ENCODE measurements around the gene BCL2.

BCL2 gene

GRCh38 chr18:63329431-63330145, 10.0 kb upstream of the BCL2 start:
- in situ Hi-C loops (cut with MboI; ENCODE audit: low sequenced_read_pairs), result no loop called here

- in situ Hi-C loops (cut with MboI; ENCODE audit: low sequenced_read_pairs), result no loop called here
Observed at GRCh38 chr18:63326011-63326410, 6.4 kb upstream of the BCL2 start.

GRCh38 chr18:63325086-63325686, 5.6 kb upstream of the BCL2 start:
- in situ Hi-C loops (cut with MboI; ENCODE audit: low sequenced_read_pairs), result no loop called here

GRCh38 chr18:63322908-63323634, 3.5 kb upstream of the BCL2 start:
- in situ Hi-C loops (cut with MboI; ENCODE audit: low sequenced_read_pairs), result no loop called here

DNA sequence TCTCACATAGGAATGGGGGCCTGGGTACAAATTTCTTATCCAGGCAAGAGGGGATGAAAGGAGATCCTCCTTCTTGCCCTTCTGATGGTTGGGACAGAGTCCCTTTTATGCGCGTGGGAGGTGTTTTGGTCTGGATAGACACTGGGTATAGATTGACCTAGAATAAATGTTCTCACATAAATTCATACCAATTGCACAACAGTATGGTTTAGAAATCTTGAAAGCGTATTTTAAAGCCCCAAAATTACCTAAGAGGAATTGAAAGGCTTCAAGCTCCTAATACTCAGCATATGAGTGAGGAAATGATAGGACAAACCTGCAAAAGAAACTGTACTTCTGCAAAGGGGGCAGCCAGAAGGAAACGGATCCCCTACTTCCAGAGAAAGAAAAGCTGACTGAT, 2.6 kb upstream of the BCL2 start:
- in situ Hi-C loops (cut with MboI; ENCODE audit: low sequenced_read_pairs), result no loop called here

GRCh38 chr18:63321291-63321690, 1.7 kb upstream of the BCL2 start:
- in situ Hi-C loops (cut with MboI; ENCODE audit: low sequenced_read_pairs), result no loop called here

DNA sequence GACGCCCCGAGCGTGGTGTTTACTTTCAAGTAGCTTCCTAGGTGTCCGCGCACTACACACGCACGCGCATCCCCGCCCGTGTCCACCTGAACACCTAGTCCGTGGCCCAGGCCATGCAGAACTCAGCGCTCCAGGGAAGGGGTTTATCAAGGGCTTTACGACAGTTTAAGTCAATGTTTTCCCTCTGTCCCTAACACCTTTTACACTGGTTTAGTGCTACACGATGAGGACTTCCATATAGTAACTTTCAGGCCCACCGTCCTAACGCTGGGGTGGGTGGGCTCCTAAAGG, 1.4 kb upstream of the BCL2 start:
- in situ Hi-C loops (cut with MboI; ENCODE audit: low sequenced_read_pairs), result no loop called here

DNA sequence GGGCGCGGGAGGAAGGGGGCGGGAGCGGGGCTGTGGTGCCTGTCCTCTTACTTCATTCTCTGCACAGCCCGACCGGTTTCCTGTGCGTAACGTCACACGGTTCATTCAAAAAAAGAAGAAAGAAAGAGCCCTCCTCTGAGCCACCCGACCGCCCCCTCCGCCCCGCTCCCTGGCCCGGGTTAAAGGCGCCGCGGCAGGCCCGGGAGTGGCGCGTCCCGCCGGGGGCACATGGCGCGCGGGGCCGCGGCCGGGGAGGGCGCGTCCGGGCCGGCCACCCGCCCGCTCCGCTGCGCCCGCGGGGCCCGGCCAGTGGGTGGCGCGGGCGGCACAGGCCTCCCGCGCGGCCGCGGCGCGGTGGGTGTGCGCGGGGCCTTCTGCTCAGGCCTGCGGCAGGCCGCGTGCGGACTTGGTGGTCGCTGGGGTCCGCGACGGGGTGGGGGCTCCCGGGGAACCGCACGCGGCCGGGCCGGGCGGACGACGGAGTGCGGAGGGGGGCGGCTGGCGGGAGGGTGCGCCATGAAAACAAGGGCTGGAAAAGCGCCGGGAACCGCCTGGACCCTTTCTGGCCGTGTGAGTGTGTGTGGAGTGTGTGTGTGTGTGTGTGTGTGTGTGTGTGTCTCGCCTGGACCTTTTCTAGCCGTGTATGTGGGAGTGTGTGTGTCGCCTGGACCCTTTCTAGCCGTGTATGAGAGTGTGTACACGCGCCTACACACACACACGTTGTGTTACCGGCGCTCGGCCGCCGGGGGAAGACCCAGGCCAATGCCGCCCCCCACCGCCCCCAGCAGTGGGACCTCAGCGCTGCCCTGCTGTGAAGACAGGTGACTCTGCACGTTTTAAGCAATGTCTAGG, 780 bp upstream of the BCL2 start:
- in situ Hi-C loops (cut with MboI; ENCODE audit: low sequenced_read_pairs), result no loop called here

- in situ Hi-C loops (cut with MboI; ENCODE audit: low sequenced_read_pairs), result no loop called here
Observed at GRCh38 chr18:63318889-63319382, 633 bp downstream of the BCL2 start.

- in situ Hi-C loops (cut with MboI; ENCODE audit: low sequenced_read_pairs), result no loop called here
Observed at GRCh38 chr18:63317982-63318888, 1.3 kb downstream of the BCL2 start.

DNA sequence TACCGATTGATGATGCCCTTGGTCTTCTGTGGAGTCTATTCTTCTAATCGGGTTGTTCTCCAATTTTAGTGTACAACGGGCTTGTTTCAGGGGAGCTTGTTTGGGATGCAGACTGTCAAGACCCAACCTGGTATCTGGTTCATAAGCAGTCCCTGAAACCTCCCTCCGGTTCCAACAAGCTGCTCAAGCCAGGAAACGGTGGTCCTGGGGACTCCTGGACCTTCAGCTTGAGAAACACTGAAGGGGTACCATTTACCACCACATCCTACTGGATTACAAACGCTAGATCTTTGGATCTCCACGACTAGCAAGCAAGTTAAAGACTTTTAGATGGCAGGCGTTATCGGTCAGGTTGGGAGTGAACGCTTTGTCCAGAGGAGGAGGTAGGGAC, 2.0 kb downstream of the BCL2 start:
- in situ Hi-C loops (cut with MboI; ENCODE audit: low sequenced_read_pairs), result no loop called here

DNA sequence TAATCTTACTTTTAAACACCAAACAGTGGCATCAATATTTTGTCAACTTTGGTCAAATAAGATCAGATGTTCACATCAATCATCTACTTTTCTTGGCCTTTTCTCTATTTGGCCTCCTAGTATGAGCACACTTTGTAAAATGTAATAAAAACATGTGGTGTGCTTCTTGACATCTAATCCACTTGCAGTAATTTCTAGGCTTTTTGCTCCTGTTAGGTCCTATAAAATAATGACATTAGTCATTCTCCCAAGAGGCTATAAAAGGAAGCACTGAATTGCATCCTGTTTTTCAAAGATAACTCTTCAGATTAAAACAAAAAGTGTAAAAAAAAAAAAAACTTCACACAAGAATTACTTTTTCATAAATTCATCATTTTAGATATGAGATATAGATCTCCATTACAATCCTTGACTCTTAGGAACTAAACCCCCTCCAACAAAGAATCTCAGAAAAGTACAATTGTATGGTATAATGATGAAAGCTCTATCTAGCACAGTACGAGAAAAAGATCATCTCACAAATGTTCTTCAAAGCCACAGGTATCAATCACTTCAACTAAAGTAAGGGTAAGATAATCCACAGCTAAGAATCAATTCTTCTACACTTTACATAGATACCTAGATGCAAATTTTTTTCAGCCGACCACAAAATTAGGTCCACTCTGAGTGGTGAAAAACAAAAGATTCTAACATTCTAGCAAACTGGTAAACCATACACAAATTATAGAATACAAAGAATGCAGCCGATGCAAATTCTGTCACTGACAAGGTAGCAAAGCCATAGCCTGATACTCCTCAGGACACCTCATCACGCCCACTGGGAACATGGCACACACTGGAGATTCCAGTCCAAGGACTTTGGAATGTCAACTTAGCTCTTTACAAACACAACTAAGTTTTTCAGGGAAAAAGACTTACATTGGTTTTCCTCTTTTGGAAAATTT, 2.7 kb downstream of the BCL2 start:
- in situ Hi-C loops (cut with MboI; ENCODE audit: low sequenced_read_pairs), result no loop called here

- in situ Hi-C loops (cut with MboI; ENCODE audit: low sequenced_read_pairs), result no loop called here
Observed at GRCh38 chr18:63315876-63316275, 3.7 kb downstream of the BCL2 start.

DNA sequence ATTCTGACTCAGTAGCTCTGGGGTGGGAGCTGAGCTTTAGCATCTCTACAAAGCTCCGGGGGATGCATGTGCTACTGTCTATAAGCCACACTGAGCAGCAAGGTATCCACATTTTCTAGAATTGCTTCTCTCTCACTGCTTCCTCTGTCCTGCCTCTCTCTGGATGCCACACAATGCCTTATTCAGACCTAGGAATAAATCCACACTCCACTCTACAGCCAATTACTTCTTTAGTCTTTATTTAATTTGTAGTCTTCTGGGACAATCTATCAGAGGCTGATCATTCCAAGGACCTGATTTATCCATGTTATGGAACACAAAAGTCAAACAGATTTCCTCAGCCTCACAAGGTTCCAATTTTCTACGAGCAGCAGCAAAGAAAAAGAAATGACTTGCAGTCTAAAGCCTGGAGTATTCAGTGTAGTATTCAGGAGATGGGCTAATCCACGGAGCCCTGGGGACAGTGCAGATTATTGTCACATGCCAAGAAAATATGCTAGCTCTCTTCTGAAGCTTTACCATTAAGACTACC, 4.4 kb downstream of the BCL2 start:
- in situ Hi-C loops (cut with MboI; ENCODE audit: low sequenced_read_pairs), result no loop called here

GRCh38 chr18:63314062-63314790, 5.3 kb downstream of the BCL2 start:
- in situ Hi-C loops (cut with MboI; ENCODE audit: low sequenced_read_pairs), result no loop called here

DNA sequence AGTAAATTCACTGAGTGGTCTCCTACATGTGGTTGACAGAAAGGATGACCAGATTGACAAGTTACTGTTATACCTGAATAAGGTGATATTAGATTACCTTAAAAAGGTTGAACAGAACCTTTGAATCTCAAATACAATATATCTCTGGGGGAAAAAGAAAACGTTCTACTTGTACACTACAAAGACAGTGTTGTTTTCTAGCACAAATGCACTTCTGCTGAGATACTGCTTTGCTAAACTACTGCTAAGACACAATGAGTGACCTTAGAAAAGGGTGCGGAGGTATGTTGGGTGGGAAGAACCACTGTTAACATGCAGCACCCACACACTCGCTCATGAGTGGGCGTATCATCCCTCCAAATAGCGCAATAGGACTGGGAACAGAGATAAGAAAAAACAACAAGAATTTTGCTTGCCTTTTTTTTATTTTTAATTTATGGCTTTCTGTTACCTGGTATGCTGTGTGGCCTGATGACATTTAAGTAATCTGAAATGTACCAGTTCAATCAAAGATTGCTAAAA, 6.1 kb downstream of the BCL2 start:
- in situ Hi-C loops (cut with MboI; ENCODE audit: low sequenced_read_pairs), result no loop called here

- in situ Hi-C loops (cut with MboI; ENCODE audit: low sequenced_read_pairs), result no loop called here
Observed at GRCh38 chr18:63312737-63313395, 6.7 kb downstream of the BCL2 start.

DNA sequence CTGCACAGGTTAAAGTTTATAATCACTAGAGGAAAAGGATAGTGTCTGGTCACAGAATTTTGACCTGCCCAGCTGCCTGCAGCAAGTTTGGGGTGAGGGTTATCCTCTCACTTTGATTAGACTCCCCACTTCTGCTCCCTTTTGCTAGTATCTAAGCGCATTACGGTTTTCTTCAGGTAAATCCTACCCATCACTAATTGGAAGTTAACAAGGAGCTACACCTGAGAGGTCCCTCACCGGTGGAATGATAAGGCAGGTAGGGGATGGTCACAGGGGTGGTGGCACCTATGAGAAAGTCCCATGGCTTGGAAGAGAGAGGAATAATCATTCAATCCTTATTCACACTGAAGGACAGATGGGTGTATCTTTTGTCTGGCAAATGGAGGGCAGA, 7.6 kb downstream of the BCL2 start:
- in situ Hi-C loops (cut with MboI; ENCODE audit: low sequenced_read_pairs), result no loop called here
